ENCODE results near the gene FOXD1.

- TF ChIP-seq, protein P1, sequence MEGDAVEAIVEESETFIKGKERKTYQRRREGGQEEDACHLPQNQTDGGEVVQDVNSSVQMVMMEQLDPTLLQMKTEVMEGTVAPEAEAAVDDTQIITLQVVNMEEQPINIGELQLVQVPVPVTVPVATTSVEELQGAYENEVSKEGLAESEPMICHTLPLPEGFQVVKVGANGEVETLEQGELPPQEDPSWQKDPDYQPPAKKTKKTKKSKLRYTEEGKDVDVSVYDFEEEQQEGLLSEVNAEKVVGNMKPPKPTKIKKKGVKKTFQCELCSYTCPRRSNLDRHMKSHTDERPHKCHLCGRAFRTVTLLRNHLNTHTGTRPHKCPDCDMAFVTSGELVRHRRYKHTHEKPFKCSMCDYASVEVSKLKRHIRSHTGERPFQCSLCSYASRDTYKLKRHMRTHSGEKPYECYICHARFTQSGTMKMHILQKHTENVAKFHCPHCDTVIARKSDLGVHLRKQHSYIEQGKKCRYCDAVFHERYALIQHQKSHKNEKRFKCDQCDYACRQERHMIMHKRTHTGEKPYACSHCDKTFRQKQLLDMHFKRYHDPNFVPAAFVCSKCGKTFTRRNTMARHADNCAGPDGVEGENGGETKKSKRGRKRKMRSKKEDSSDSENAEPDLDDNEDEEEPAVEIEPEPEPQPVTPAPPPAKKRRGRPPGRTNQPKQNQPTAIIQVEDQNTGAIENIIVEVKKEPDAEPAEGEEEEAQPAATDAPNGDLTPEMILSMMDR (conservative IDR thresholded peaks at IDR 0.05; ENCODE audit: low read depth, low read length), result no peak
- TF ChIP-seq EZH2 (IDR thresholded peaks at IDR 0.05; ENCODE audit: borderline replicate concordance, low read depth, low read length, poor library complexity, severe bottlenecking), result no peak
These were observed 42.9 kb downstream of the FOXD1 start for GRCh38 chr5:73405691-73406090.

Data from A673 (cell line).